ENCODE results near the gene GNPNAT1.
"Not testable (repeated sequence)": the region's sequence is repeated elsewhere in the genome, so short reads cannot be mapped to it uniquely, and the experiment has no call there.

GNPNAT1 gene

DNA sequence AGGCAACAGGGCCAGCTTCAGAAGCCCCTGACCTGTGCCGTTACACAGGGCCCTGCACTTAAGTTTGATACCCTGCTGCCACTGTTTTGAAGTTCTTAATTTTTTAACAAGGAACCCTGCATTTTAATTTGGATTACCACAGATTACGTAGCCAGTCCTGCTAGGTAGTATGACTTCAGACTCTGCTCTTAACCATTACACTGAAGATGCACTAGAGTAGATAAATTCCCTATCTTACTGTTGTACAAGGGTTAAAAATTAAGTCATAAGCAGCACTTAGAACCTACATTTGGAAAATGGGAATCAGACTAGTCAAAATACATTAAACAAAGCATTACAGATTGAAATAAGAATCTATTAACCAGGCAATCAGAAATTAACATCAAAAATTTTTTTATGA, 2.3 kb downstream of the GNPNAT1 start:
- DNase-seq, result no peak

DNA sequence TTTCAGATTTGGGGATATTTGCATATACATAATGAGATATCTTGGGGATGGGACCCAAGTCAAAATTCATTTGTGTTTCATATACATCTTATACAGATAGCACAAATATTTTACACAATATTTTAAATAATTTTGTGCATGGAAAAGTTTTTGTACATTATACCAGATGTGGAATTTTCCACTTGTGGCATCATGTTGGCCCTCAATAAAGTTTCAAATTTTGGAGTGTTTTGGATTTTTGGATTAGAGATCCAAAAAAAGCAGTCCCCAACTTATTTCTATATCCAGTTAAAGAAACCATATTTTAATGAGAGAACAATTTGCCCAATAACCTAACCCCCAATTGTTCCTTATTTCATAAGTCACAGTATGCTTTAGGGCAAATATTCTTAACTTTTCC, 4.5 kb downstream of the GNPNAT1 start:
- no peak for DNase-seq

DNA sequence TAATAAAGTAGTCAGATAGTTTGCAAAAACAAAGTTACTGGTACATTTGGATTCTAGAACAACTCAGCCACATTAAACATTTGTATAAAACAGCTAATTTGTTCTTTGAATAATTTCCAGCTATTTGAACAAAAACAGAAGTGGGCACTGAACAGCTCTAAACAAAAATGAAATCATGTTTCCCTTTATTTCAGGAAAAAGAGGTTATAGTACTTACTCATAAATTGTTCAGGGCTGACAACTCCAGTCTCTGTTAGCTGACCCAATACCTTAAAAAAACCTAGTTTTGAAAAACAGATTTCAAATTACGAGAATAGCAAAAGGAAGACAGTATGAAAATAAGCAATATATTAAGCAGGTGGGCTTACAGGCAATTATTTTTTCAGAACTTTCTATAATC, 8.2 kb downstream of the GNPNAT1 start:
- no peak for DNase-seq

DNA sequence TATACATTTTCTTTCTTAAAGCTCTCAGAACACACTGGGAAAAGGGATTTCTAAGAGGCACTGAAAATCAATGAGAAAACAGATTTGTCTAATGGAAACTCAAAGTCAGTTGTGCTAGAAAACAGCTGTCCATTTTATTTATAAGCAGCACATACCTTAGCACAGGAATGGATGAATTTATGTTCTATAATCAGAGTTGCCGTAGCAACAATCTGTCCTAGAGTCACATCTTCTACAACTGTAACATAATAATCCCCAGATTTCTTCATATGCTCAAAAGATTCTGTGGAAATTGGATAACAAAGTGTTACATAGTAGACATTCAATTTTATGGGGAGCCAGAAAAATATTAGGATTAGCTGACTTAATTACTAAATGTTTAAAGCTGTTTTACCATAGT, 9.8 kb downstream of the GNPNAT1 start:
- no peak for DNase-seq

DNA sequence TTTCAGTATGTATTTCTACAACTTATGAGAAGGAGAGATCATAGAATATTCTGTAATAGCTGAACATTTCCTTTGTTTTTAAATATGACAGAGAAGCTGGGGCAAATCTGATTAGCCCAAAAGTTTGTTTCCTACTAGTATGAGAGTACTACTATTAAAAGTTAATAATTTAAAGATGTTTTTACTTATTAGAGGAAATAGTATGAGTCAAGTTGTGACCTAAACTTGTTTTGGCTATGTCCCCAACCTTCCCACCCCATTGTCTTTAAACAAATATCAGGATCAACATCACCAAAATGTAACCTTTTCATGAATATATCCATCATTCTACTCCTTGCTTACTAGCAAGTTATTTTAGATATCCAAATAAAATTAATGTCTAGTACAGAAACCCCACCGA, 10.5 kb downstream of the GNPNAT1 start:
- DNase-seq, result no peak

DNA sequence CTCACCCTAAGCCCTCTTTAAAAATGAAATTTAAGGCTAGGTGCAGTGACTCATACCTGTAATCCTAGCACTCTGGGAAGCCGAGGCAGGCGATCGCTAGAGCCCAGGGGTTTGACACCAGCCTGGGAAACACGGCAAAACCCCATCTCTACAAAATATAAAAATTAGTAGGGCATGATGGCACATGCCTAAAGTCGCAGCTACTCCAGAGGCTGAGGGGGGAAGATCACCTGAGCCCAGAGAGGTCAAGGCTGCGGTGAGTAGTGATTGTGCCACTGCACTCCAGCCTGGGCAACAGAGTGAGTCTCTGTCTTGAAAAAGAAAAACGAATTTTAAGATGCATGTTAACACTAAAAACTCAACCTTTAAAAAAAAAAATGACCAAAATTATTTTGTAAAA, 12.7 kb downstream of the GNPNAT1 start:
- DNase-seq, result no peak

DNA sequence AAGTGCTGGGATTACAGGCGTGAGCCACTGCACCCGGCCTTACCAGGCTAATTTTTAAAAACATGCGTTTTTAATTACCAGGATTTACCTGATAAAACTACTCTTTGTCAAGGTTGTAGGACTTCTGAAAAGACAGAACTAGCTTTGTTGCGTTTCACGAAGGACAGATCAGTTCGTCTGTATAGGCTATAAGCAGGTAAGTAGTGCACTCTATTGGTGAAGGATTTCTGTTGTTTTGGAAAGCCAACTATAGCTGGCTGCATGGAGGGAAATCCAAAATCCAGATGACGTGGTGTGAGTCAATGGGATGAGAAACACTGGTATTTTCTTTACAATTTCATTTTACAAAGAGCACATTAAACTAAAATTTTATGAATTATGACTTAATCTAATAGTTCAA, 14.6 kb downstream of the GNPNAT1 start:
- no peak for DNase-seq

DNA sequence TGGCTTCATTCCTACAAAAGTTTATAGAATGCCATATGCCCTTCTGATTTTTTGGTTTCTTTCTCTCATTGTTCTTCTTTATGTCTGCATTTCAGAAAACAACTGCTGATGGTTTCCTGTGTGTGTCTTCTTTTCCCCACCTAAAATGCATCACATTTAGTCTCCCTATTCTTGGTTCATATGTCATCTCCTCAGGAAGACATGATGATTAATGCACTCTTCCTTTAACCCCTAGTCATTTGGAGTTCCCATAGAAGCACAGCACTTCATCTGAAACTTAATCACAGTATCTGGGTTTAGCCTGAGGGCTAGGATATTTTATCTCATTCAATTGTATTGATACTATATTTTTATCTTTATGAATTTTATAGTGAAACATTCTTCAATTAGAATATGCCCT, 21.5 kb downstream of the GNPNAT1 start:
- DNase-seq, result no peak

DNA sequence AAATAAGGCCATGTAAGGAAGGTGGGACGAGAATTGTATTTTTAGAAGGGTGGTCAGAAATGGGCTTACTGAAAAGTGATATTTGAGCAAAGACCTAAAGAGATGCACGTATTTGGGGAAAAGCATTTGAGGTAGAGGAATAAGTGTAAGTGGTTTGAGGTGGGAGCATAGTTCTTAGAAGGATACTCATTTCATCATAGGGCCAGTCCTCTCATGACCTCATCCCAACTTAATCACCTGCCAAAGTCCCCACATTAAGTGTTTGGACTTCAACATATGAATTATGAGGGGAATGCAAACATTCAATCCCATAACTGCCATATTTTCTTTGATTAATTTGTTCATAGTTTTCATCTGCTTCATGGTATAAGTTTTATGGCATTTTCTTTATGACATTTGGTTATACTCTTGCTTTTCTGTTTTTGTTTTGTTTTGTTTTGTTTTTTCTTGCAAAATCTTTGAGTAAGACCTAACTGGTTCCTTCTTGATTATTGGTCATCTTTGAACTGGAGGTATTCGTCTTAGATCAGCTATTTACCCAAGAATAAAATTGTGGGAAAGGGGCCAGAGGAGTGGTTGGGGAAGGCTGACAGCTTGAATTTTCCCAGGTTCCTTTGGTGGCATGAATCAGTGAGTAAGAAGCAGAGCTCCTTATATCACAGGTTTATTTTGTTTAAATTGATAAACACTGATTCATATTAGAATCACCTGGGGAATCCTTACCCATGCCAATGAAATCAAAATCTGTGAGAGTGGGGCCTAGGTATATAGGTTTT, 24.2 kb downstream of the GNPNAT1 start:
- DNase-seq, result no peak

DNA sequence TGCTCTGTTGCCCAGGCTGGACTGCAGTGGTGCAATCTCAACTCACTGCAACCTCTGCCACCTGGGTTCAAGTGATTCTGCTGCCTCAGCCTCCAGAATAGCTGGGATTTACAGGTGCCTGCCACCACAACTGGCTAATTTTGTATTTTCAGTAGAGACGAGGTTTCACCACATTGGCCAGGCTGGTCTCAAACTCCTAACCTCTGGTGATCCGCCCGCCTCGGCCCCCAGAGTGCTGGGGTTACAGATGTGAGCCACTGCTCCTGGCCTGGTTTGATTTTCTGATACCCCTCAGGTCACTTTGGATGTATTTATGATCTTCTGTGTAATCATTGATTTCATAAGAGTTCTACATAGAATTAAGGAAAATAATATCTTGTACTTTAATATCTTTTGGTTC, 28.5 kb downstream of the GNPNAT1 start:
- DNase-seq, result not testable (repeated sequence)

DNA sequence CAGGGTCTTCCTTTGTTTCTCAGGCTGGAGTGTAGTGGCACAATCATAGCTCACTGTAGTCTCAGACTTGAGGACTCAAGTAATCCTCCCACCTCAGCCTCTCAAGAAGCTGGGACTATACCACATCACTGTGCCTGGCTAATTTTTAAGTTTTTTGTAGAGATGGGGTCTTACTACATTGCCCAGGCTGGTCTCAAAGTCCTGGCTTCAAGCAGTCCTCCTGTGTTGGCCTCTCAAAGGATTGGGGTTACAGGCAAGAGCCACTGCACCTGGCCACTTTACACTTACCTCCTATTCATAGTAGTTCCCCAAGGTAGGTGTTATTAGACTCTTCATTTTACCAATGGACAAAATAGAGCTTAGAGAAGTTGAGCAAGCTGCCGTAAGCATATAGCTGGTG, 32.3 kb downstream of the GNPNAT1 start:
- DNase-seq, result no peak

DNA sequence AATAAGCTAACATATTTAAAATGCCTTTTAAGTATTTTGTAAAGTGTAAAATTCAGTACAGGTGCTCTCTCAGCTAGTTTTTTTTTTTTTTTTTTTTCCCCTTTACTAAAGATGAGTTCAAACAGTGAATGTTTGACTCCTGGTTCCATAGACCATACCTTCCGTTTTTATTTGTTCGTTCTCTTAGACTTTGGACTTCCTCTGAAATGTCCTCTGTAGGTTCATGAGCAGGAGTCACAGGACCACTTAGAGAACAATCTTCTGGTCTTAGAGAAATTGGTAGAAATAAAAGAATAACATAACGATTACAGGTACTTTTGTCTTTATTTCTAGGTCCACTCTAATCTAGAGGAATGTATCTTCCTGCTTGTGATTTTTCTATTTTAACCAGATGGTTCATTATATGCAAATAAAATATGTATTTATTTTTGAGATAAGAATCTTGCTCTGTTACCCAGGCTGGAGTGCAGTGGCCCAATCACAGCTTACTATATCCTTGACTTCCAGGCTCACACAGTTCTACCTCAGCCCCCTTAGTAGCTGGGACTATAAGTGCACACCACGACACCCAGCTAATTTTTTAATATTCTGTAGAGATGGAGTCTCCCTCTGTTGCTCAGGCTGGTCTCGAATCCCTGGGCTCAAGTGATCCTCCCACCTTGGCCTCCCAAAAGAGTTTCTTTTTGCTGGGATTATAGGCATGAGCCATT, 35.6 kb downstream of the GNPNAT1 start:
- DNase-seq, result no peak

DNA sequence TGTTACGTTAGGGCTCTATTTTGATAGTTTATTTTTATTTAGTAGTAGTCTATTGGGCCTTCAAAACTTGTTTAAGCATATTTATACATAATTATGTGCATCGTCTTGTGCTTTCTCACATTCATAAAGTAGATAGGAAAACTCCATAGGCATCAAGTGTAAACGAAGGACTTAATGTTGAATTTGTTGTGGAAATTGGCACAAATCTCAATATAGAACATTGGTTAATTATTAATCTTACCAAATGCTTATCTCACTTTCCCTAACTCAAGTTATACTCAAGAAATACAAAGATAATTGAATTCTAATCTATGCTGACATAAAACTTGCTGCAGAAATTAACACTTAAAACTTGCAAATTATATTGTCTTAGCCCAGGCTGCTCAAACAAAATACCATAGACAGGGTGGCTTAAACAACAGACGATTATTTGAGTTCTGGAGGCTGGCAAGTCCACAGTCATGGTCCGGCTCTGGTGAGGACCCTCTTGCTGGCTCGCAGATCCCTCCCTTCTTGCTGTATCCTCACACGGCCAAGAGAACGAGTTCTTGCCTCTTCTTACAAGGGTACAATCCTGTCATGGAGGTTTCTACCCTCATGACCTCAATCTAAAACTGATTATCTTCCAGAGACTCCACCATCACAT, 42.6 kb downstream of the GNPNAT1 start:
- no peak for DNase-seq

DNA sequence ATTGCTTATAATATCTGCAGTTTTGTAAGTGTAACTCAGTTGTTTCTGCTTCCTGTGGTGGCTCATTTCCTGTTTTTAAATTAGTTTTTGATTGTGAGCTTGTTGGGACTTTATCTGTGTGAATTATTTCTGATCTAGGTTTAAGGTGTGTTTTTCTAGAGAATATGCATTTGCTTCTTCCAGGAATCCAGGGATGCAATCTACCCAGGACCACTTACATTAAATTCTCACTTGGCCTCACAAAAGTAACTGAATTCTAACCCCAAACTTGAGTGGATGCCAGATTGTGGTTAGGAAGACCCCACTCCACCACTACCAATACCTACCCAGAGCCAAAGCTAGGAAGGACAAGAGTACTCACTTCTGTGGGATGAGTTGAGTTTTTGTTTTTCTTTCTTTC, 49.5 kb downstream of the GNPNAT1 start:
- no peak for DNase-seq

DNA sequence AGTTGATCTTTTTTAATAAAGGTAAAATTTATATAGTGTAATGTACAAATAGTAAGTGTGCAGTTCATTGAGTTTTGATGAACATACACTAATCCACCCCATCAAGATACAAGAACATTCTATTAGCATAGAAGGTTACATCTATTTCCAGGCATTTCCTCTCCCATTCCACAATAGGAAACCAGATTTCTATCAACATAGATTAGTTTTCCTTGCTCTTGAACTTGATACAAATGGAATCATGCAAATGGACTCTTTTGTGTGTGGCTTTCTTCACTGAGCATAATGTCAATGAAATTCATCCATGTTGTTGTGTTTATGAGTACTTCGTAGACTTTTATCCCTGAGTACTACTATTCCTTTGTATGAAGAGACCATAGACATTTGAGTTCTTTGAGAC, 50.7 kb downstream of the GNPNAT1 start:
- no peak for DNase-seq

DNA sequence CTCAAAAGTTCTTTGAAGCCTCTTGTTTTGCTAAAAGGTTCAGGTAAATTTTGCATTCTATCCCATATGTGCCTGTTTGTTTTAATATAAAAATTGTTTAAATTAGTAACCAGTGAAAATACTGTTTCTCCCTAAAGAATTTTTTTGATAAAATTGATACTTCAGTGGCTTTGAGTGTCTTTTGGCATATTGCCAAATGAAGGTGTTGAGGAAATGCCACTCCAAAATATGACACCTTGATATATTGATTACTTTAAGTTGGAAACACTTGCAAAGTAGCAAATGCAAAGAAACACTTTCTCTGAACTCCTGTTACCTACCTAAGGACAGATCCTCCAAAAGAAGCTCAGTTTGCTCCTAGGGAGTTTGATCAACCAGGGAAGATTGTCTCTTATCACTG, 53.0 kb downstream of the GNPNAT1 start:
- DNase-seq, result no peak

DNA sequence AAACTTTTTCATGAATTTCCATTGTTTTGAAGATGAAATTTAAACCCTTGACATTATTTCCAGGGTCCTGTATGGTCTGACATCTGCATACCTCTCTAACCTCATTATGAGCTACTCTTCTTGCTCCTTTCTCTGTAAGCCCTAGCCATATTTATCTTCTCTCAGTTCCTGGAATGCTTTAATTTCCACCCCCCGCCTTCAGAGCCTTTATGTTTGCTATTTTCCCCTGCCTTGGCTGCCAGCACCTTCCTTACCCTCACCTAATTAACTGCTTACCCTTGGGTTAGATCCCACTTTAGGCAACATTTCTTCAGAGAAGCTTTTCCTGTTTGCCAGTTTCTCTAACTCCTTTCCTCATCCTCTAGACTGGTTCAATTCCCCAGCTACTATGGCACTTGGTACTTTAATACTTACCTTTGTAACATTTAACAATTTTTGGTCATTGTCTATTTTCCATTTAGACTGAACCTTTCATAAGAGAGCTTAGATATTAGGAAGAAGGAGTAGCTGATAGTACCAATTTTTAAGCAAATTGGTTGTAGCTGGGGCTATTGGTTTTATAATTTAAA, 55.4 kb downstream of the GNPNAT1 start:
- no peak for DNase-seq

DNA sequence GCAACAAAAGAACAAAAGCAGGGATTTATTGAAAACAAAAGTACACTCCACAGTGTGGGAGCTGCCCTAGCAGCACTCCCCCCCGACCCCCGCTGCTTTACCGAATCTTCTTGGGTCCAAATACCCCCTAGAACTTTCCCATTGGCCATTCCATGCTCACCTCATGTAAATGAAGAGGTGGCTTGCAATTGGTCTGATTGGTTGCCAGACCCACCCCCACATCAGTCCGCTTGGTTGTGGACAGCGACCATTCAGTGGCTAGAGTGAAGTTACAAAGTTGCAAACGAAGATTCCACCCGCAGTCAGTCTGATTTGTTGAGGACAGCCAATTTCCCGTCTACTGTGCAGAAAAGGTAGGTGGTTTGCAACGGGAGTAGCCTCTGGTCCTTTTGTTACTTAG, 57.6 kb downstream of the GNPNAT1 start:
- no peak for DNase-seq

DNA sequence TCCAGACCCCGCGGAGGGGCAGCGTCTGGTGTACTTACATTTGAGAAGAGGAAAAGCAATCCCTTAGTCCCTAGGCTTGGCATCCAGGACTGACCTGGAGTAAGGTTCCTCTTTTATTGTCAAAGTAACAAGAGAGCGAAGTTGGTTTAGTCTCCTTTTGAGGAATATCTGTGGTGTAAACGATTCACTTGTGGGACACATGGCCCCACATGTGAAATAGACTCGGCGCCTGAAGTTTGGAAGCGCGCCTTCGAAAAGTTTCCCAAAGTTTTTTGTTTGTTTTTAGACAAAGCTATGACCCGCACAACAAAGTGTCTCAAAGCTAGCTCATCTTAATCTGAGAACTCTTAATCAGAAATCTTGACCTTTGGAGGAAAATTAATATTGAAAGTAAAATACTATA, 60.7 kb downstream of the GNPNAT1 start:
- DNase-seq, result no peak

DNA sequence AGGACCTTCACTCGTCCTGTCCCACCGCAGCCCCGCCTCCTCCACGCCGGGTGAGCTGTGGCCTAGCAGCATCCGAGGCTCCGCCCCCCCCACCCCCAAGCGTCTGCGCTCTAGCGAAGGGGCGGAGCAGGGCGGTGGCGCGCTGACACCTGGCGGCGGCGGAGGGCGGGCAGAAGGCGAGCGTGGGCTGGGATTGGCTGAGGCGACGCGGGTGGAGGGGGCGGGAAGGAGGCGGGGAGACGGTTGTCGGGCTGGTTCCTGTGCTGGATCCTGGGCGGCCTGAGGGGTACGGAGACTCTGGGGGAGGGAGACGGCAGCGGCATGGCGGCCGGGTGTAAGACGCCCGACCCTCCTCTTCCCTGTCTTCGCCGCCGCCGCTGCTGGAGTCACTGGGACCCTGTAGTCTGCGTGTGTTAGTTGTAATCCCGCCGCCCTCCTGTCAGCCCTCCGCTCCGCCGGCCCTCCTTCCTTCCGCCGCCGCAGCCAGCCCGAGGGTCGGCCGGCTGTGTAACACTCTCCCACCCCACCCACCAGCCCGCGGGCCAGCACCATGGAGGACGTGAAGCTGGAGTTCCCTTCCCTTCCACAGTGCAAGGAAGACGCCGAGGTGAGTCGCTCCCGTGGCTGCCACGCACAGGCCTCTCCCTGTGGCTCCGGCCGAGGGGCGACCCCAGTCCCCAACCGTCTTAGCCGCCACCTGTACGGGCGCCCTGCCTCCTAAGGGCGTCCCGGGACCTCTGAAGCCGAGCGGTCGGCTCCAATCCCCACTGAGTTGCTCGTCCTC, 61.3 kb downstream of the GNPNAT1 start, which contains the start of gene STYX:
STYX (plus strand) TSS at position 242 of the 784 bp plus-strand sequence; CDS start at position 551, 309 bp downstream.
- DNase-seq, result peak; percentile 99

DNA sequence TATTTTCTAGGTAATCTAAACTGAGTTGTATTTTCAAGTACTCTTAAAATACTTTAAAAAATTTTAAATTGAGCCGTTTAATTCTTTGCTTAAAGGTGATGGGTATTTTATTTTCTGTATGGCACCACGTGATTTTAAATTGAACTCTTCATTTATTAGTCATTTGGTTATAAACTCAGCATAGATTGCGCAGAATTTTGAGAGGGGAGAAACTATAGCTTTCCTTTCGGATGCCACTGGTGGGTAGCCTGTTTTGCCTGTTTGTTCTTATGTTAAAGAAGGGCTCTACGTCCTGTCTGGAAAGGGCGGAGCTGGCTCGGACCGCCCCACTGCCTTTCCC, 61.9 kb downstream of the GNPNAT1 start:
- no peak for DNase-seq

DNA sequence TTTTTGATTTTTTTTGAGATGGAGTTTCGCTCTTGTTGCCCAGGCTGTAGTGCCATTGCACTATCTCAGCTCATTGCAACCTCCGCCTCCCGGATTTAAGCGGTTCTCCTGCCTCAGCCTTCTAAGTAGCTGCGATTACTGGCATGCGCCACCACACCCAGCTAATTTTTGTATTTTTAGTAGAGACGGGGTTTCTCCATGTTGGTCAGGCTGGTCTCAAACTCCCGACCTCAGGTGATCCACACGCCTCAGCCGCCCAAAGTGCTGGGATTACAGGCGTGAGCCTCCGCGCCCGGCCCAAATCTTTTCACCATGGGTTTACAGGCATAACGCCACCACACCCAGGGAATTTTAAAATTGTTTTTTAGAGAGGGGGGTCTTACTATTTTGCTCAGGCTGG, 62.4 kb downstream of the GNPNAT1 start:
- DNase-seq, result not testable (repeated sequence)

DNA sequence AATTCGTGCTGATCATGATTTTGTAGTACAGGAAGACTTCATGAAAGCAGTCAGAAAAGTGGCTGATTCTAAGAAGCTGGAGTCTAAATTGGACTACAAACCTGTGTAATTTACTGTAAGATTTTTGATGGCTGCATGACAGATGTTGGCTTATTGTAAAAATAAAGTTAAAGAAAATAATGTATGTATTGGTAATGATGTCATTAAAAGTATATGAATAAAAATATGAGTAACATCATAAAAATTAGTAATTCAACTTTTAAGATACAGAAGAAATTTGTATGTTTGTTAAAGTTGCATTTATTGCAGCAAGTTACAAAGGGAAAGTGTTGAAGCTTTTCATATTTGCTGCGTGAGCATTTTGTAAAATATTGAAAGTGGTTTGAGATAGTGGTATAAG, 63.9 kb downstream of the GNPNAT1 start:
- DNase-seq, result not testable (repeated sequence)

All from femur (tissue), 1 donor.